ENCODE data around the gene NAP1L5. TPM values are rescaled to one million over a fixed set of nuclear protein-coding genes. Genes with fewer than 3 reads are reported as not detected.

NAP1L5 gene
- total RNA-seq, 2 experiments from 2014 or later = 0.29 to 0.57 TPM

DNA sequence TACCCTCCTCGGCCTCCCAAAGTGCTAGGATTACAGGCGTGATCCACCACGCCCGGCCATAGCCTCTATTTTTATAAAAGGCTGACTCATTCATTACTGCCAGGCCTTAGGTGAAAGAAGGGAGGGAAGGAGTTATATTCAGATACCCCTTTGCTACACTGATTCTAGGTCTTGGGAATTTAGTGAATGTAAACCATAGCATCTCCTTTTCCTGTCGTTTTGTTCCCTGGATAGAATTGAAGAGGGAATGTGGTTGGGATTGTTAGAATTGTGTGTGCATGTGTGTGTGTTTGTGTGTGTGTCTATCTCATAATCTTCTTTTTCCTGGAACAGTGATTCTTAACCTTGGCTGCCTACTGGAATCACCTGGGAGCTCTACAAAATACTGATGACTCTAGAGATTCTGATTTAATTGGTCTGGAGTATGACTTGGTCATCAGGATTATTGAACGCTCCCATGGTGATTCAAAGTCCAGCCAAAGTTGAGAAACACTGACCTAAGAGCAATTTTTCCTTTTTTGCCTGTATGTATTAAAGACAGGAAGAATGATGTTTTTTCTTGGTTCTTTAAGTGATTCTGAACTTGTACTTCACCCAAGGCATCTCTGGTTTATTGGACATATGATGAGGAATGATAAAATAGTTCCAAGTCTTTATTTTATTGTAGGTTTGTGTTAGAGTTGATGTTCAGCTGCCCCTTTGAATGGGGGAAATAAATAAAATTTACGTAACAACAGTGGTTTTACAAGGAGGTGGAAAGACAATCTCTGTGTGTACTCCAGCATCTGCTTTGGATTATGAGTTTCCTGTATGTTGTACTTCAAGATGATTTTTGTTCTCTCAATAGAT, 37.0 kb downstream of the NAP1L5 start:
- H3K36me3 ChIP-seq (ENCODE audit: insufficient read depth, low read length) = no peaks in the 10 kb centered on the region
- no peaks in the 10 kb centered on the region for H3K9me3 ChIP-seq (ENCODE audit: low read length)
- H3K9me2 ChIP-seq (ENCODE audit: insufficient read depth, low read length) = no peaks in the 10 kb centered on the region
- CTCF ChIA-PET (ENCODE audit: unreplicated experiment) = no interaction called here
- no peak for TF ChIP-seq EZH2phosphoT487 (IDR thresholded peaks at IDR 0.05; ENCODE audit: borderline replicate concordance, low read depth, low read length)
- TF ChIP-seq, protein P1, sequence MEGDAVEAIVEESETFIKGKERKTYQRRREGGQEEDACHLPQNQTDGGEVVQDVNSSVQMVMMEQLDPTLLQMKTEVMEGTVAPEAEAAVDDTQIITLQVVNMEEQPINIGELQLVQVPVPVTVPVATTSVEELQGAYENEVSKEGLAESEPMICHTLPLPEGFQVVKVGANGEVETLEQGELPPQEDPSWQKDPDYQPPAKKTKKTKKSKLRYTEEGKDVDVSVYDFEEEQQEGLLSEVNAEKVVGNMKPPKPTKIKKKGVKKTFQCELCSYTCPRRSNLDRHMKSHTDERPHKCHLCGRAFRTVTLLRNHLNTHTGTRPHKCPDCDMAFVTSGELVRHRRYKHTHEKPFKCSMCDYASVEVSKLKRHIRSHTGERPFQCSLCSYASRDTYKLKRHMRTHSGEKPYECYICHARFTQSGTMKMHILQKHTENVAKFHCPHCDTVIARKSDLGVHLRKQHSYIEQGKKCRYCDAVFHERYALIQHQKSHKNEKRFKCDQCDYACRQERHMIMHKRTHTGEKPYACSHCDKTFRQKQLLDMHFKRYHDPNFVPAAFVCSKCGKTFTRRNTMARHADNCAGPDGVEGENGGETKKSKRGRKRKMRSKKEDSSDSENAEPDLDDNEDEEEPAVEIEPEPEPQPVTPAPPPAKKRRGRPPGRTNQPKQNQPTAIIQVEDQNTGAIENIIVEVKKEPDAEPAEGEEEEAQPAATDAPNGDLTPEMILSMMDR (conservative IDR thresholded peaks at IDR 0.05; ENCODE audit: low read length) = no peak
- no peak overlapping the region for H2AFZ ChIP-seq (ENCODE audit: low read length)
- no TSS peak for BruUV-seq (replicated peaks)
- no peaks in the 10 kb centered on the region for H3K4me1 ChIP-seq (ENCODE audit: insufficient read depth, low read length, poor library complexity, severe bottlenecking)
- no peaks in the 10 kb centered on the region for H3K79me2 ChIP-seq (ENCODE audit: insufficient read depth, low read depth, low read length)
- no peak overlapping the region for H3K4me2 ChIP-seq (ENCODE audit: low read length)
- H4K20me1 ChIP-seq (ENCODE audit: insufficient read depth, low read length) = no peaks in the 10 kb centered on the region
- intact Hi-C loops (cut with micrococcal nuclease; ENCODE audit: unreplicated experiment) = no loop called here
- POLR2A ChIA-PET = interaction anchor here (0.6 to 0.7 kb wide), 2 partner anchors 343 to 1515 kb away, joined by 3 to 6 read pairs; no protein-coding TSS in a partner anchor
- no peak overlapping the region for H3K4me3 ChIP-seq (ENCODE audit: low read depth, low read length, poor library complexity, severe bottlenecking)
- no peak for DNase-seq (ENCODE audit: low spot score)
- no peak overlapping the region for H3K27ac ChIP-seq (ENCODE audit: low read depth, low read length, poor library complexity, severe bottlenecking)

DNA sequence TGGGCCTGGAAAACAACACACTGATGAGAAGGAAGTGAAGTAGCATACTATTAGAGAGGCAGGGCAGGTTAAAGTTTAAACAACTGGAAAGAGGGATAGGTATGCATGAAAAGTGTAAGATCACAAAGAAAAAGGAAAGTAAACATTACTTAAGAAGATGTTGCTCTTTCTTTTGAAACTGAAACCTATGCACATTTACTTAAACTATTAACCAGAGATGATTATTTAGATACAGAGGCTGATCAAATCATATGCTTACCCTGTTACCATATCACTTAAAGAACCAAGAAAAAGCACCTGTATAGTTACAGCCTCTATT, 37.8 kb downstream of the NAP1L5 start:
- Histone ChIP-seq H2AFZ (ENCODE audit: low read length) (no peak overlapping the region), H3K79me2 (ENCODE audit: insufficient read depth, low read depth, low read length) (no peaks in the 10 kb centered on the region), H3K4me3 (ENCODE audit: low read depth, low read length, poor library complexity, severe bottlenecking) (no peak overlapping the region), H3K27ac (ENCODE audit: low read depth, low read length, poor library complexity, severe bottlenecking) (no peak overlapping the region), H3K36me3 (ENCODE audit: insufficient read depth, low read length) (0 out of 2 replicates have a peak, but pooled peaks cover 5% of the 10 kb centered on the region), H3K9me3 (ENCODE audit: low read length) (no peaks in the 10 kb centered on the region), H4K20me1 (ENCODE audit: insufficient read depth, low read length) (no peaks in the 10 kb centered on the region), H3K9me2 (ENCODE audit: insufficient read depth, low read length) (no peaks in the 10 kb centered on the region), H3K4me2 (ENCODE audit: low read length) (no peak overlapping the region), H3K4me1 (ENCODE audit: insufficient read depth, low read length, poor library complexity, severe bottlenecking) (no peaks in the 10 kb centered on the region)
- CTCF ChIA-PET (ENCODE audit: unreplicated experiment) = no interaction called here
- POLR2A ChIA-PET = no interaction called here
- DNase-seq (ENCODE audit: low spot score) = no peak
- no peak for TF ChIP-seq EZH2phosphoT487 (IDR thresholded peaks at IDR 0.05; ENCODE audit: borderline replicate concordance, low read depth, low read length)
- TF ChIP-seq, protein P1 (conservative IDR thresholded peaks at IDR 0.05; ENCODE audit: low read length) = no peak
- intact Hi-C loops (cut with micrococcal nuclease; ENCODE audit: unreplicated experiment) = loop anchor here (1.0 kb wide), 1 partner anchor 134 kb away; no protein-coding TSS in a partner anchor
- BruUV-seq (replicated peaks) = no TSS peak
